ENCODE results near the gene ZNF74. TPM values are rescaled to one million over a fixed set of nuclear protein-coding genes. Genes with fewer than 3 reads are reported as not detected.

The ZNF74 gene
- total RNA-seq, 1 donor from 2014 or later = 15.2 TPM

GRCh38 chr22:20429254-20430100 lies 35.5 kb downstream of the ZNF74 start:
- Mint-ChIP-seq H3K36me3 (ENCODE audit: low read depth) (peaks cover 1% of the 10 kb centered on the region), H3K9me3 (no peaks in the 10 kb centered on the region), H3K27ac (no peak overlapping the region), H3K4me3 (peak overlapping the region; percentile 67), H3K27me3 (ENCODE audit: insufficient read depth) (peaks cover 46% of the 10 kb centered on the region), H3K4me1 (ENCODE audit: low read depth) (peaks cover 6% of the 10 kb centered on the region)
- DNase-seq (ENCODE audit: low spot score) = peak; percentile 77
- intact Hi-C loops (cut with micrococcal nuclease) = loop anchor here (1.0 to 10.0 kb wide), 5 partner anchors 8 to 455 kb away; partner anchors contain the start of genes MED15 and SCARF2

GRCh38 chr22:20430101-20430719 lies 36.3 kb downstream of the ZNF74 start:
- no peaks in the 10 kb centered on the region for H3K9me3 Mint-ChIP-seq
- intact Hi-C loops (cut with micrococcal nuclease) = loop anchor here (10.0 kb wide), 1 partner anchor 455 kb away; no protein-coding TSS in a partner anchor
- no peak for DNase-seq (ENCODE audit: low spot score)

GRCh38 chr22:20430720-20431510 lies 37.0 kb downstream of the ZNF74 start:
- peaks cover 6% of the 10 kb centered on the region for H3K4me1 Mint-ChIP-seq (ENCODE audit: low read depth)
- H3K4me3 Mint-ChIP-seq = peak overlapping the region; percentile 42
- intact Hi-C loops (cut with micrococcal nuclease) = loop anchor here (10.0 kb wide), 1 partner anchor 456 kb away; no protein-coding TSS in a partner anchor
- H3K27me3 Mint-ChIP-seq (ENCODE audit: insufficient read depth) = peaks cover 60% of the 10 kb centered on the region
- H3K9me3 Mint-ChIP-seq = no peaks in the 10 kb centered on the region
- H3K27ac Mint-ChIP-seq = no peak overlapping the region
- peak; percentile 29 for DNase-seq (ENCODE audit: low spot score)
- H3K36me3 Mint-ChIP-seq (ENCODE audit: low read depth) = peaks cover 1% of the 10 kb centered on the region

More at GRCh38 chr22:20430101-20430719, 36.3 kb downstream of the ZNF74 start:
- H3K4me3 Mint-ChIP-seq = peak overlapping the region; percentile 42
- no peak overlapping the region for H3K27ac Mint-ChIP-seq
- peaks cover 6% of the 10 kb centered on the region for H3K4me1 Mint-ChIP-seq (ENCODE audit: low read depth)
- H3K36me3 Mint-ChIP-seq (ENCODE audit: low read depth) = peaks cover 1% of the 10 kb centered on the region
- peaks cover 53% of the 10 kb centered on the region for H3K27me3 Mint-ChIP-seq (ENCODE audit: insufficient read depth)

- peak overlapping the region; percentile 42 for H3K4me3 Mint-ChIP-seq
- peaks cover 1% of the 10 kb centered on the region for H3K36me3 Mint-ChIP-seq (ENCODE audit: low read depth)
- peaks cover 57% of the 10 kb centered on the region for H3K27me3 Mint-ChIP-seq (ENCODE audit: insufficient read depth)
- intact Hi-C loops (cut with micrococcal nuclease) = loop anchor here (10.0 kb wide), 1 partner anchor 457 kb away; no protein-coding TSS in a partner anchor
- H3K4me1 Mint-ChIP-seq (ENCODE audit: low read depth) = peaks cover 6% of the 10 kb centered on the region
- no peaks in the 10 kb centered on the region for H3K9me3 Mint-ChIP-seq
- H3K27ac Mint-ChIP-seq = no peak overlapping the region
- no peak for DNase-seq (ENCODE audit: low spot score)
Measured at GRCh38 chr22:20431511-20432192, 37.7 kb downstream of the ZNF74 start.

- peak overlapping the region; percentile 42 for H3K4me3 Mint-ChIP-seq
- no peak for DNase-seq (ENCODE audit: low spot score)
Measured at GRCh38 chr22:20432244-20432686, 38.3 kb downstream of the ZNF74 start.

GRCh38 chr22:20433191-20433590 lies 39.2 kb downstream of the ZNF74 start:
- H3K9me3 Mint-ChIP-seq = no peaks in the 10 kb centered on the region
- intact Hi-C loops (cut with micrococcal nuclease) = loop anchor here (10.0 kb wide), 1 partner anchor 458 kb away; no protein-coding TSS in a partner anchor
- DNase-seq (ENCODE audit: low spot score) = no peak
- peaks cover 4% of the 10 kb centered on the region for H3K36me3 Mint-ChIP-seq (ENCODE audit: low read depth)
- peaks cover 11% of the 10 kb centered on the region for H3K4me1 Mint-ChIP-seq (ENCODE audit: low read depth)
- H3K27me3 Mint-ChIP-seq (ENCODE audit: insufficient read depth) = peaks cover 54% of the 10 kb centered on the region
- no peak overlapping the region for H3K4me3 Mint-ChIP-seq
- no peak overlapping the region for H3K27ac Mint-ChIP-seq

More at GRCh38 chr22:20432244-20432686, 38.3 kb downstream of the ZNF74 start:
- intact Hi-C loops (cut with micrococcal nuclease) = loop anchor here (10.0 kb wide), 1 partner anchor 457 kb away; no protein-coding TSS in a partner anchor
- H3K27ac Mint-ChIP-seq = no peak overlapping the region
- no peaks in the 10 kb centered on the region for H3K9me3 Mint-ChIP-seq
- H3K4me1 Mint-ChIP-seq (ENCODE audit: low read depth) = peaks cover 11% of the 10 kb centered on the region
- peaks cover 57% of the 10 kb centered on the region for H3K27me3 Mint-ChIP-seq (ENCODE audit: insufficient read depth)
- H3K36me3 Mint-ChIP-seq (ENCODE audit: low read depth) = peaks cover 4% of the 10 kb centered on the region

- H3K9me3 Mint-ChIP-seq = no peaks in the 10 kb centered on the region
- no peak for DNase-seq (ENCODE audit: low spot score)
- H3K27ac Mint-ChIP-seq = no peak overlapping the region
- H3K4me3 Mint-ChIP-seq = no peak overlapping the region
- intact Hi-C loops (cut with micrococcal nuclease) = loop anchor here (10.0 kb wide), 1 partner anchor 459 kb away; no protein-coding TSS in a partner anchor
- H3K4me1 Mint-ChIP-seq (ENCODE audit: low read depth) = peaks cover 10% of the 10 kb centered on the region
- H3K27me3 Mint-ChIP-seq (ENCODE audit: insufficient read depth) = peaks cover 56% of the 10 kb centered on the region
- H3K36me3 Mint-ChIP-seq (ENCODE audit: low read depth) = peaks cover 4% of the 10 kb centered on the region
Measured at GRCh38 chr22:20433686-20434241, 39.8 kb downstream of the ZNF74 start.

GRCh38 chr22:20434264-20434751 lies 40.4 kb downstream of the ZNF74 start:
- Mint-ChIP-seq H3K9me3 (no peaks in the 10 kb centered on the region), H3K4me1 (ENCODE audit: low read depth) (peaks cover 5% of the 10 kb centered on the region), H3K27me3 (ENCODE audit: insufficient read depth) (peaks cover 58% of the 10 kb centered on the region), H3K4me3 (no peak overlapping the region), H3K36me3 (ENCODE audit: low read depth) (peaks cover 4% of the 10 kb centered on the region), H3K27ac (no peak overlapping the region)
- intact Hi-C loops (cut with micrococcal nuclease) = loop anchor here (10.0 kb wide), 1 partner anchor 460 kb away; no protein-coding TSS in a partner anchor
- no peak for DNase-seq (ENCODE audit: low spot score)

GRCh38 chr22:20434773-20435172 lies 40.8 kb downstream of the ZNF74 start:
- Mint-ChIP-seq H3K4me3 (no peak overlapping the region), H3K27me3 (ENCODE audit: insufficient read depth) (peaks cover 61% of the 10 kb centered on the region), H3K27ac (no peak overlapping the region)

GRCh38 chr22:20435436-20436306 lies 41.7 kb downstream of the ZNF74 start:
- Mint-ChIP-seq H3K27me3 (ENCODE audit: insufficient read depth) (peaks cover 57% of the 10 kb centered on the region), H3K36me3 (ENCODE audit: low read depth) (peaks cover 4% of the 10 kb centered on the region), H3K9me3 (no peaks in the 10 kb centered on the region), H3K27ac (no peak overlapping the region), H3K4me1 (ENCODE audit: low read depth) (peaks cover 5% of the 10 kb centered on the region), H3K4me3 (no peak overlapping the region)
- intact Hi-C loops (cut with micrococcal nuclease) = loop anchor here (10.0 kb wide), 1 partner anchor 461 kb away; no protein-coding TSS in a partner anchor
- no peak for DNase-seq (ENCODE audit: low spot score)

More at GRCh38 chr22:20434773-20435172, 40.8 kb downstream of the ZNF74 start:
- DNase-seq (ENCODE audit: low spot score) = no peak
- Mint-ChIP-seq H3K9me3 (no peaks in the 10 kb centered on the region), H3K36me3 (ENCODE audit: low read depth) (peaks cover 4% of the 10 kb centered on the region), H3K4me1 (ENCODE audit: low read depth) (peaks cover 5% of the 10 kb centered on the region)
- intact Hi-C loops (cut with micrococcal nuclease) = loop anchor here (10.0 kb wide), 1 partner anchor 460 kb away; no protein-coding TSS in a partner anchor
